ENCODE measurements around the gene TLR8. TPM values are rescaled to one million over a fixed set of nuclear protein-coding genes. Genes with fewer than 3 reads are reported as not detected.

TLR8 gene
- total RNA-seq, 1 experiment from 2014 or later, result not detected

DNA sequence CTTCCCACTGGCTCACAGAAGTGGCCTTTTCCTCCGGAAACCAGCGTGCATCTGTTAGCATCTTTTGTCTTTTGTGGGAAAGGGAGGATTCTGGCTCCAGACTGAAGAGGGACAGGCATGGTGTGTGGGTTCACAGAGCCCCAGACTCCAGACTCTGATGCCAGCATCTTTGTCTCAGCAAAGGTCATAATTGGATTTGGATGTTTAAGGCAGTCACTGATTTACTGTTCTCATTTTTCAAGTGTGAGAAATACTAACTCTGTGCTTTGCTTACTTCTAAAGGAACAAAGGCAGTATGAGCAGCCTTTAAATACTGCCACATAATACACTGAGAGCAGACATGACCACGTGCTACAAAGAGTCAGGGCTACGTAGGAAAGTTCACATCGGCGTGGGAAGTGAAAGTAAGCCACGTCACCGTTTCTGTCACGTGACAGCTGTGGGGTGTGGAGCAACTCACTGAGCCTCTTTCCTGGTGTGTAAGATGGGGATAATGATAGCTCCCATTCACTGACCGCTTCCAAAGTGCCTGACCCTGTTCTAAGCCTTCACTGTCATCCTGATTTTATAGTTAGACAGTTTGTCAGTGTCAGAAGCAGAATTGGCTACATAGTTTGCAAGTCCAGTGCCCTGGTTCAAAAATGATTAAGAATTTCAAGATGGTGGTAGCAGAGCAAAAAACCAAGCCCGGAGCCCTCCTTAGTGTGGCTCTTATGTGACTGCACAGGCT, 43.7 kb downstream of the TLR8 start:
- peak; percentile 76 for ATAC-seq
- Histone ChIP-seq H3K27me3 (ENCODE audit: control insufficient read depth, insufficient read depth, low read length) (no peaks in the 10 kb centered on the region), H3K36me3 (ENCODE audit: control insufficient read depth, insufficient read depth, low read length) (no peaks in the 10 kb centered on the region), H3K27ac (ENCODE audit: low read length) (peak overlapping the region; percentile 58), H3K4me3 (ENCODE audit: low read depth in 2 of 2, low read length in 2 of 2) (no peak overlapping the region), H3K9me3 (ENCODE audit: control insufficient read depth, insufficient read depth, low read depth, low read length) (no peaks in the 10 kb centered on the region), H3K4me1 (ENCODE audit: control insufficient read depth, insufficient read depth, low read length) (peaks cover 3% of the 10 kb centered on the region)
- in situ Hi-C loops (cut with HindIII; ENCODE audit: low pct_unique_long_range_greater_than_20kb, low sequenced_read_pairs) (no loop called here), intact Hi-C loops (cut with micrococcal nuclease; ENCODE audit: unreplicated experiment) (no loop called here)
- BruUV-seq (replicated peaks), result no TSS peak
- no peak for DNase-seq (ENCODE audit: low read depth, low spot score)
- TF ChIP-seq, protein P1, sequence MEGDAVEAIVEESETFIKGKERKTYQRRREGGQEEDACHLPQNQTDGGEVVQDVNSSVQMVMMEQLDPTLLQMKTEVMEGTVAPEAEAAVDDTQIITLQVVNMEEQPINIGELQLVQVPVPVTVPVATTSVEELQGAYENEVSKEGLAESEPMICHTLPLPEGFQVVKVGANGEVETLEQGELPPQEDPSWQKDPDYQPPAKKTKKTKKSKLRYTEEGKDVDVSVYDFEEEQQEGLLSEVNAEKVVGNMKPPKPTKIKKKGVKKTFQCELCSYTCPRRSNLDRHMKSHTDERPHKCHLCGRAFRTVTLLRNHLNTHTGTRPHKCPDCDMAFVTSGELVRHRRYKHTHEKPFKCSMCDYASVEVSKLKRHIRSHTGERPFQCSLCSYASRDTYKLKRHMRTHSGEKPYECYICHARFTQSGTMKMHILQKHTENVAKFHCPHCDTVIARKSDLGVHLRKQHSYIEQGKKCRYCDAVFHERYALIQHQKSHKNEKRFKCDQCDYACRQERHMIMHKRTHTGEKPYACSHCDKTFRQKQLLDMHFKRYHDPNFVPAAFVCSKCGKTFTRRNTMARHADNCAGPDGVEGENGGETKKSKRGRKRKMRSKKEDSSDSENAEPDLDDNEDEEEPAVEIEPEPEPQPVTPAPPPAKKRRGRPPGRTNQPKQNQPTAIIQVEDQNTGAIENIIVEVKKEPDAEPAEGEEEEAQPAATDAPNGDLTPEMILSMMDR (IDR thresholded peaks at IDR 0.05), result no peak
- TF ChIP-seq TCF7L2 (IDR thresholded peaks at IDR 0.05; ENCODE audit: low read depth, low read length), result no peak
- TF ChIP-seq, protein P2, sequence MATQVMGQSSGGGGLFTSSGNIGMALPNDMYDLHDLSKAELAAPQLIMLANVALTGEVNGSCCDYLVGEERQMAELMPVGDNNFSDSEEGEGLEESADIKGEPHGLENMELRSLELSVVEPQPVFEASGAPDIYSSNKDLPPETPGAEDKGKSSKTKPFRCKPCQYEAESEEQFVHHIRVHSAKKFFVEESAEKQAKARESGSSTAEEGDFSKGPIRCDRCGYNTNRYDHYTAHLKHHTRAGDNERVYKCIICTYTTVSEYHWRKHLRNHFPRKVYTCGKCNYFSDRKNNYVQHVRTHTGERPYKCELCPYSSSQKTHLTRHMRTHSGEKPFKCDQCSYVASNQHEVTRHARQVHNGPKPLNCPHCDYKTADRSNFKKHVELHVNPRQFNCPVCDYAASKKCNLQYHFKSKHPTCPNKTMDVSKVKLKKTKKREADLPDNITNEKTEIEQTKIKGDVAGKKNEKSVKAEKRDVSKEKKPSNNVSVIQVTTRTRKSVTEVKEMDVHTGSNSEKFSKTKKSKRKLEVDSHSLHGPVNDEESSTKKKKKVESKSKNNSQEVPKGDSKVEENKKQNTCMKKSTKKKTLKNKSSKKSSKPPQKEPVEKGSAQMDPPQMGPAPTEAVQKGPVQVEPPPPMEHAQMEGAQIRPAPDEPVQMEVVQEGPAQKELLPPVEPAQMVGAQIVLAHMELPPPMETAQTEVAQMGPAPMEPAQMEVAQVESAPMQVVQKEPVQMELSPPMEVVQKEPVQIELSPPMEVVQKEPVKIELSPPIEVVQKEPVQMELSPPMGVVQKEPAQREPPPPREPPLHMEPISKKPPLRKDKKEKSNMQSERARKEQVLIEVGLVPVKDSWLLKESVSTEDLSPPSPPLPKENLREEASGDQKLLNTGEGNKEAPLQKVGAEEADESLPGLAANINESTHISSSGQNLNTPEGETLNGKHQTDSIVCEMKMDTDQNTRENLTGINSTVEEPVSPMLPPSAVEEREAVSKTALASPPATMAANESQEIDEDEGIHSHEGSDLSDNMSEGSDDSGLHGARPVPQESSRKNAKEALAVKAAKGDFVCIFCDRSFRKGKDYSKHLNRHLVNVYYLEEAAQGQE (IDR thresholded peaks at IDR 0.05; ENCODE audit: insufficient read depth in 1 of 2, low read depth in 2 of 2, low read length in 1 of 2), result no peak
- TF ChIP-seq SIN3A (IDR thresholded peaks at IDR 0.05; ENCODE audit: borderline replicate concordance, insufficient read depth, low read depth, low read length), result no peak
- TF ChIP-seq POLR2AphosphoS5 (IDR thresholded peaks at IDR 0.05; ENCODE audit: low read depth, low read length), result no peak
- ChIA-PET CTCF (no interaction called here), POLR2A (interaction anchor here (0.8 kb wide), 1 partner anchor 15 kb away, joined by 3 read pairs; no protein-coding TSS in a partner anchor)

DNA sequence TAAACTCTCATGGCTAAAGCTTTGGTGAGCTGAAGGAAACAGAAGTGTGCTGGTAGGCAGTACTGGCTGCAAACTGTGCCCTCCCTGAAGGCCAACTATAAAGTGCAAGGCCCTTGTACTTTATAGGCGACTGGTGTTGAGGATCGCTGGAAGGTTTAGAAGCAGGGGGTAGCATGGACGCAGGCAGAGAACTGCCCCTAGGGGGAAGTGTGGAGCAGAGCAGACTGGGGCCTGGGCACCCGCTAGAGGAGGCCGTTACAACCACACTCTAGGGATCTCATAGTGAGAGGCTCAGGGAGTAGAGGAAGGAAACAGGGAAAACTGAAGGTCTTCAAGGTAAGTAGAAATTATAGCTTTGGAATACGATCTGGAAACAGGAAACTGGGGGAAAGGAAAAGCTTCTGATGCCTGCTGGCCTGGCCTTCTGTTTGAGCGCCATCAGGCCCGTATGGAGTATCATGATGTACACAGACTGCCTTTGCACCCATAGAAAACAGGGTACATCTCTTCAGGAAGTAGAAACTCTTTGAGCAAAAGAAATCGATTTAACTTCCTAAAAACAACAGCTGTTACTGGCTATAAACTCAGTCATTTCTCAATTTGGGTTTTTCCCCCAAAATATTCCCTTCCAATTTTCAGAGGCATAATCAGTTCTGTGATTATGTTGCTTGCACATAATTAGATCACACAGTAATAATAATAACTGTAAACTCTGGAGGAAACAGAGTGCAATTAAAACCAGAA, 44.6 kb downstream of the TLR8 start:
- CTCF ChIA-PET, result interaction anchor here (0.6 kb wide), 1 partner anchor 27 kb away, joined by 4 read pairs; no protein-coding TSS in a partner anchor
- no TSS peak for BruUV-seq (replicated peaks)
- POLR2A ChIA-PET, result no interaction called here
- ATAC-seq (peak; percentile 69), DNase-seq (ENCODE audit: low read depth, low spot score) (no peak)
- H3K27ac ChIP-seq (ENCODE audit: low read length), result peak overlapping the region; percentile 58
- TF ChIP-seq TCF7L2 (IDR thresholded peaks at IDR 0.05; ENCODE audit: low read depth, low read length) (no peak), SIN3A (IDR thresholded peaks at IDR 0.05; ENCODE audit: borderline replicate concordance, insufficient read depth, low read depth, low read length) (no peak)
- TF ChIP-seq, protein P1 (IDR thresholded peaks at IDR 0.05), result peak; percentile 53
- TF ChIP-seq, protein P2 (IDR thresholded peaks at IDR 0.05; ENCODE audit: insufficient read depth in 1 of 2, low read depth in 2 of 2, low read length in 1 of 2), result no peak
- peaks cover 3% of the 10 kb centered on the region for H3K4me1 ChIP-seq (ENCODE audit: control insufficient read depth, insufficient read depth, low read length)
- H3K36me3 ChIP-seq (ENCODE audit: control insufficient read depth, insufficient read depth, low read length), result no peaks in the 10 kb centered on the region
- H3K4me3 ChIP-seq (ENCODE audit: low read depth in 2 of 2, low read length in 2 of 2), result no peak overlapping the region
- intact Hi-C loops (cut with micrococcal nuclease; ENCODE audit: unreplicated experiment) (no loop called here), in situ Hi-C loops (cut with HindIII; ENCODE audit: low pct_unique_long_range_greater_than_20kb, low sequenced_read_pairs) (no loop called here)
- H3K9me3 ChIP-seq (ENCODE audit: control insufficient read depth, insufficient read depth, low read depth, low read length), result no peaks in the 10 kb centered on the region
- no peaks in the 10 kb centered on the region for H3K27me3 ChIP-seq (ENCODE audit: control insufficient read depth, insufficient read depth, low read length)

Measured in Panc1 (cell line).